Adipocyte (in vitro differentiated cells): Measurements from ENCODE around the gene TXNRD1.
"Not testable (repeated sequence)": the region's sequence is repeated elsewhere in the genome, so short reads cannot be mapped to it uniquely, and the experiment has no call there.

ENCODE experiments used
- DNase-seq: peaks from one replicate; pipeline ENCODE4 v3.0.0-alpha.2; 2015; ENCODE audit warnings: low read depth
- H3K27me3 ChIP-seq: replicated peaks from 2 replicates; pipeline ENCODE4 v1.7.0; 2013; ENCODE audit warnings: mild to moderate bottlenecking, low read length, moderate library complexity; ENCODE audit not compliant: control insufficient read depth, insufficient read depth
- H3K36me3 ChIP-seq: 2 replicates; pipeline ENCODE4 v1.7.0; 2013; ENCODE audit warnings: low read length, mild to moderate bottlenecking, moderate library complexity; ENCODE audit not compliant: control insufficient read depth, insufficient read depth, severe bottlenecking
- H3K4me1 ChIP-seq: 2 replicates; pipeline ENCODE4 v1.7.0; 2013; ENCODE audit warnings: mild to moderate bottlenecking, low read length, moderate library complexity; ENCODE audit not compliant: control insufficient read depth, insufficient read depth
- H3K4me3 ChIP-seq: 2 replicates; pipeline ENCODE4 v1.7.0; 2013; ENCODE audit warnings: mild to moderate bottlenecking, low read length, moderate library complexity
- H3K9ac ChIP-seq: 2 replicates; pipeline ENCODE4 v1.7.0; 2013; ENCODE audit warnings: mild to moderate bottlenecking, low read length, moderate library complexity
- H3K9me3 ChIP-seq: 2 replicates; pipeline ENCODE4 v1.7.0; 2013; ENCODE audit warnings: mild to moderate bottlenecking, low read length, moderate library complexity; ENCODE audit not compliant: control insufficient read depth

Gene TXNRD1

DNA sequence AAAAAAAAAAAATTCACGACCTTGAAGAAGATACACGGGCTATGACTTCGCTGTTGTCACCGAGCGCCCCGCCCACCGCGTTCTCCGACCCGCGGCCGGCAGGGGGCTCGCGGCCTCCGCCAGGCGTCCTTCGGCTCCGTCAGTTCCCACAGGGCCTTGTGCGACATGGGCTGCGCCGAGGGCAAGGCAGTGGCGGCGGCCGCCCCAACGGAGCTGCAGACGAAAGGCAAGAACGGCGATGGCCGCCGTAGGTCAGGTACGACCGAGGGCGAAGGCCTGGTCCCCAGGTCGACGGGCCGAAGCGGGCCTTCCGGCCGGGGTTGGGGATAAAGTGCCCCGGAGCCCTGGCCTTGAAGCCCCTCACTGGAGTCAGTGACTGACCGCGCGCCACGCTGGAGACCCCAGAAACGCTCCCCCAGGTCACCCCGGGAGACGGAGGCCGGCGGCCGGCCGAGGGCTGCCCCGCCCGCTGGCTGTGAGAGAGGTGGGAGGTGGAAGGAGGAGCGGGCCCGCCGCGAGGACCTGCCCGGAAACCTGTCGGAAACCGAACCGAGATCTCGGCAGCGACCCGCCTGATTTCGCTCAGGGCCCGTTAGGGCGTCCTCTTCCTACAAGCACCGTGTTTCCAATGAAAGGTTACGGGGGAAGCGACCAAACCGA is at the start of gene TXNRD1:
TSS of gene TXNRD1 (plus strand) at position 142 of the 660 bp plus-strand sequence. CDS start at position 166, 24 bp downstream.
- Histone ChIP-seq H3K36me3 (no peaks in the 10 kb centered on the region), H3K27me3 (no peaks in the 10 kb centered on the region), H3K9ac (peak within 1 kb of the TSS; percentile 97), H3K4me3 (peak within 1 kb of the TSS; percentile 89), H3K4me1 (peaks cover 39% of the 10 kb centered on the region), H3K9me3 (no peaks in the 10 kb centered on the region)
- DNase-seq: no peak

DNA sequence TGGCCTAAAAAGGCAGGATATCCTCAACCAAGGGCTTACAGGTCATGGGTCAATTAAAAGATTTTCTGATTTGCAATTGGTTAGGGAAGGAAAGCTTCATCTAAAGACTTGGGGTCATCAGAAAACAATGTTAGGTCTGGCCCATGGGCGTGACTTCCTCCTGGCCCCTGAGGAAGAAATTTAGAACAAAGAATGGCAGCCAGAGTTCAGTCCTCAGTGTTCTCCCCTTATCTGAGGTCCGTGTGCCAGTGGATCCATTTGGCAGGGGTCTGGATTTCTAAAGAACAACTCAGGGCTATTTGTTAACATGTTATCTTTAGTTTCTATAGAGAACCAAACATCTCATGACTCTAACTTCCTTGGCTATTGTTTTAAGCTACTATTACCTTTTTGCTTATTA is 49.8 kb upstream of the TXNRD1 start:
- no peak overlapping the region for H3K9ac ChIP-seq

DNA sequence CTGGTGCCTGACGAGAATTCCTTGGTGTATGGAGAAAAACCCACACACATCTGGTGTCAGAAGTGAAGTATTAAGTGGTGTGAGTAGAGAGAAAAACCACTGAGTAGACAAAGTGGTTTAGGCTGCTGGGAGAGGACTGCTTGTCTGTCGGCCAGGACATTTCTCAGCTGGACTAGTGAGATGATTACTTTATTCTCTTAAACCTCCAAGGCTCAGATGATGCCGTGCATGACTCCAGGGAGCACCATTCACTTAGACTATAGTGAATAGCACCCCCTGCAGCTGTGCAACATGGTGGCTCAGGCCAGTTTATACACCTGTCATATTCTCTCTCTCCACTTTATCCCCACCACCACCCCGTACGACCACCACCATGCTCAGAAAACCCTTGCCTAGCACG is 49.1 kb upstream of the TXNRD1 start:
- no peak for DNase-seq
- Histone ChIP-seq H3K4me3 (no peak overlapping the region), H3K4me1 (peaks cover 2% of the 10 kb centered on the region), H3K9me3 (no peaks in the 10 kb centered on the region), H3K9ac (no peak overlapping the region), H3K36me3 (no peaks in the 10 kb centered on the region), H3K27me3 (no peaks in the 10 kb centered on the region)

More for the DNA sequence above, 49.8 kb upstream of the TXNRD1 start:
- H3K4me1 ChIP-seq: peaks cover 2% of the 10 kb centered on the region
- no peak overlapping the region for H3K4me3 ChIP-seq
- no peaks in the 10 kb centered on the region for H3K9me3 ChIP-seq
- no peaks in the 10 kb centered on the region for H3K27me3 ChIP-seq
- H3K36me3 ChIP-seq: no peaks in the 10 kb centered on the region
- no peak for DNase-seq

DNA sequence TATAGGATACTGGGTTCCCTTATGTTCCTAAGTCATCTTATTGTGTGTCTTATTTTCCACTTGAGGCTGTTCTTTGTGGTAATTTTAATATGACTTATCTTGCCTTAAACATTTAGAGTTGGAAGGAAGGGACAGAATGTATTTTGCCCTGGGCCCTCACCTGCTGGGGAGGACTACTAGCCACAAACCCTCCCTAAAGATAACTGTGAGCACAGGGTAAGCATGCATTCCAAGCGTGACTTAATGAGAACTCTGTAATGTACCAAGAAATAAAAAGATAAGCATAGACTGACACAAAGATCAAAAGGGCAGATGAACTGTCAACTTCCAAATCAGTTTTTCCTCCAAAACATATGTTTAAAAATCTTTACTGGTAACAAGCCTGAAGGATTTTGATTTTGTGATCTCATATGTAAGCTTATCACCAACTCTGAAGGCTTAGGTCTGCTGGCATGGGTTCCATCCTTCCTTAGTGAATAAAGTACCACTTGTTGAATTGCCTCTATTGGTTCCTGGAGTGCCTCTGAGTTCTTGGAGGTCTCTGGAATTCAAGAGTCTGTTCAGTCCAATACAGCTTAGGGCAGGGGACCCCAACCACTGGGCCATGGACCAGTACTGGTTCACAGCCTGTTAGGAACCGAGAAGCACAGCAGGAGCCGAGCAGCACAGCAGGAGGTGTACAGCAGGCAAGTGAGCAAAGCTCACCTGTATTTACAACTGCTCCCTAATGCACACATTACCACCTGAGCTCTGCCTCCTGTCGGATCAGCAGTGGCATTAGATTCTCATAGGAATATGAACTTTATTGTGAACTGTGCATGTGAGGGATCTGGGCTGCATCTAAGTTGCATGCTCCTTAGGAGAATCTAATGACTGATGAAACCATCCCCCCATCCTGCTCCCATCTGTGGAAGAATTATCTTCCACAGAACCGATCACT is 47.8 kb upstream of the TXNRD1 start:
- DNase-seq: no peak
- peaks cover 2% of the 10 kb centered on the region for H3K4me1 ChIP-seq
- no peak overlapping the region for H3K9ac ChIP-seq
- H3K4me3 ChIP-seq: no peak overlapping the region
- no peaks in the 10 kb centered on the region for H3K9me3 ChIP-seq
- H3K27me3 ChIP-seq: no peaks in the 10 kb centered on the region
- no peaks in the 10 kb centered on the region for H3K36me3 ChIP-seq

DNA sequence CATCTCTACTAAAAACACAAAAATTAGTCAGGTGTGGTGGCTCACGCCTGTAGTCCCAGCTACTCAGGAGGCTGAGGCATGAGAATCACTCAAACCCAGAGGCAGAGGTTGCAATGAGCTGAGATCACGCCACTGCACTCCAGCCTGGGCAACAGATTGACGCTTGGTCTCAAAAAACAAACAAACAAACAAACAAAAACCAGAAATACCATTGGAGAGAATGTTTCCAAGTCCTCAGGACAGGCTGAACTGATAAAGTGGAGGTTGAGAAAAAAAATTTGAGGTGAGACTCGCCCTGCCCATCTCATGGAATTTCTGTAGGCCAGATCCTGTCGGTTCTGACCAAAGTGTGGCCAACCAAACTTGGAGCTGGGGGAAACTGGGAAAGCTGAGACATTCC is 47.0 kb upstream of the TXNRD1 start:
- no peak for DNase-seq
- no peaks in the 10 kb centered on the region for H3K36me3 ChIP-seq
- no peaks in the 10 kb centered on the region for H3K27me3 ChIP-seq
- H3K4me1 ChIP-seq: peaks cover 2% of the 10 kb centered on the region
- no peak overlapping the region for H3K9ac ChIP-seq
- H3K4me3 ChIP-seq: no peak overlapping the region
- no peaks in the 10 kb centered on the region for H3K9me3 ChIP-seq

DNA sequence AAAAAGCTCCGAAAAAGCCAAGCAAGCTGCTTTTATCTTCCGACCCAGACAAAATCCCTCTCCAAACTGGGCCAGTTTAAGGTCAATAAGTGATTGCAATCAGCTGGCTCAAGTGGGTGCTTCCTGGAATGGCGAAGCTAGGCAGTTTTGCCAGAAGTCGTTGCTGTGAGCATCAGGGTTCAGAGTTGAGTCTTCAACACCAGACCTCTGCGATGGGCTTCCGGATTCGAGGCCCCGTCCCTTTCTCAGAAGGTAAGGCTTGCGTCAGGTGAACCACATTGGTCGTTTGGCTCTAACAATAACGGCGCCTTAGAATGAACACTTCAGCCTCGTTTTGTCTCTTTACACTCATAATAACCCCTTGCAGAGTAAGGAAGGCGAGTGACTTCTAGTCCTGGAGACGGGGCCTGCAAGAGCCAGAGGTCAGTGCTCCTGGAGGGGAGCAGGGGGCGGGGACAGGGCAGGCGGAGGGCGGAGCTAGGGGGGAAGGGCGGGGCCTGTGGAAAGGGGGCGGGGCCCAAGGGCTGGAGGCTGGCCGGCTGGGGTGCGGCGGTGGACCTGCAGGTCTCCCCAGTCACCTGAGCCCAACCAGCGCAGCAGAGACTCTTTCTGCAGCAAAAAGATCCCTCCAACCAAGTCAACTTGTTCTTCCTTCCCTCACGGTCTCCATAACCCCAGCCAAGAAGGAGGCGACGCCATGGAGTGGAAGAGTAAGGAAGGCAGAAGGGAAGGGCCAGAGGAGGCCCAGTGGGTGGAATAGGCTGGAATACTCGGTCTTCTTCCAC is 43.6 kb upstream of the TXNRD1 start:
- H3K9ac ChIP-seq: no peak overlapping the region
- H3K27me3 ChIP-seq: no peaks in the 10 kb centered on the region
- H3K4me1 ChIP-seq: peaks cover 5% of the 10 kb centered on the region
- H3K36me3 ChIP-seq: no peaks in the 10 kb centered on the region
- H3K9me3 ChIP-seq: no peaks in the 10 kb centered on the region
- no peak overlapping the region for H3K4me3 ChIP-seq
- DNase-seq: no peak

DNA sequence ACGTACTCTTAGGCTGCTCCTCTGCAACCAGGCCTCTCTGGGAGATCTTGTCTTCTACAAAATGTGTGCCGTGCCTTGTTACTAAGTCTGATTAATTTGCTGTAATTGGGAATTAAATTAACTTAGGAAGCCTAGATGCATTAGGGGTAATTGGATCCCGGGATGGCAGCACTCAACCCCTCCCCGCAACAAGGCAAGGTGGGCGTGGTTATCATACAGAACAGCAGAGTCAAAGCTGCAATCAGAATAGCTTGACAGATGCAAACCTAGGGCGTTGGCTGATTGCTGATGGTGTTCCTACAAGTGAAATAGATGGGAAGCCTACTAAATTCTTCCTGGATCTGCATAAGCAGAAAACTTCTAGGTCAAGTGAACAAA is 43.0 kb upstream of the TXNRD1 start:
- Histone ChIP-seq H3K36me3 (no peaks in the 10 kb centered on the region), H3K4me1 (peaks cover 9% of the 10 kb centered on the region), H3K4me3 (no peak overlapping the region), H3K9me3 (no peaks in the 10 kb centered on the region), H3K9ac (no peak overlapping the region), H3K27me3 (no peaks in the 10 kb centered on the region)
- DNase-seq: no peak

DNA sequence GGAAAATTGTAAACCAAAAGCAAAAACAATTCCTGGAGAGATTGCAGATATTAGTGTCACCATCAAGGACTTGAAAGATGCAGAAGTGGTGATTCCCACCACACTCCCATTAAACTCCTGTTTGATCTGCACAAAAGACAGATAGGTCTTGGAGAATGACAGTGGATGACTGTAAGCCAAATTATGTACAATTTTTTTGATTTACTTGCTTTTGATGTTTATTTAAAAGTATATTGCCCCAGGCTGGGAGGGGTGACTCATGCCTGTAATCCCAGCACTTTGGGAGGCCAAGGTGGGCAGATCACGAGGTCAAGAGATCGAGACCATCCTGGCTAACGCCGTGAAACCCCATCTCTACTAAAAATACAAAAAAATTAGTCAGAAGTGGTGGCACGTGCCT is 41.8 kb upstream of the TXNRD1 start:
- not testable (repeated sequence) for H3K27me3 ChIP-seq, H3K36me3 ChIP-seq, H3K4me3 ChIP-seq, DNase-seq, H3K9me3 ChIP-seq, H3K9ac ChIP-seq
- H3K4me1 ChIP-seq: peaks cover 20% of the 10 kb centered on the region

DNA sequence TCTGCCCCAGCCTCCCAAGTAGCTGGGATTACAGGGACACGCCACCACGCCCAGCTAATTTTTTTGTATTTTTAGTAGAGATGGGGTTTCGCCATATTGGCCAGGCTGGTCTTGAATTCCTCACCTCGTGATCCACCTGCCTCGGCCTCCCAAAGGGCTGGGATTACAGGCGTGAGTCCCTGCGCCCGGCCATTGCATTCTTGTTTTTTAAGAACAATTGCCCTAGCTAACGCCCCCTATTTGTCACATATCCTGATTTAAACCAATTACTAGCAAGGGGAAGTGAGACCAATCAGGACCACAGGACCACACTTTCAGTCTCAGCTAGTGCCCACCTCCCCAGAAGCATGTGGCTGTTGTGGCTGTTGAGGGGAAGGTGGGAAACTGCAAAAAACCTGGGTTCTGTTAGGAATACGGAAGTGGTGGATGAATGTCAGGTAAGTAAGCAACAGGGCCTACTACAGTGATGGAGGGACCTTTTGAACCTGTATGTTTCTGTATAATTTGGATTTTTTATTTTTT is 39.8 kb upstream of the TXNRD1 start:
- Histone ChIP-seq H3K27me3 (no peaks in the 10 kb centered on the region), H3K9me3 (no peaks in the 10 kb centered on the region), H3K9ac (no peak overlapping the region), H3K4me3 (no peak overlapping the region), H3K4me1 (peaks cover 25% of the 10 kb centered on the region), H3K36me3 (no peaks in the 10 kb centered on the region)
- DNase-seq: no peak

DNA sequence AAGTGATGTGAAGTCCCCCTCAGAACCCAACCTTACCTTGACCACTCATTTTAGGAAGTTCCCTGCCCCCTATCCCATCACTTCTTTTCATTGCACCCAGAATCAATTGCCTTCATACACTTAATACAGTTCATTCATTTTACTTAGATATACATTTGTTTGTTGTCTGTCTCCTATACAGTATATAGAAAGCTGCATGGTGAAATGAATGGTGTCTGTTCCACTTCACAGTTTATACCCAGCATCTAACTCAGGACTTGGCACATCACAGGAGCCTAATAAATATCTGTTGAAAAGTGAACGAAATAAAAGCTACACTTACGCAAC is 38.3 kb upstream of the TXNRD1 start:
- H3K4me1 ChIP-seq: peaks cover 39% of the 10 kb centered on the region
- H3K27me3 ChIP-seq: no peaks in the 10 kb centered on the region
- peak overlapping the region; percentile 42 for H3K4me3 ChIP-seq
- H3K9ac ChIP-seq: peak overlapping the region; percentile 63
- no peak for DNase-seq
- H3K9me3 ChIP-seq: no peaks in the 10 kb centered on the region
- H3K36me3 ChIP-seq: no peaks in the 10 kb centered on the region
